GM12875 (cell line): ENCODE data around the gene COL5A1.

ENCODE experiments used
- H3K4me3 ChIP-seq: one replicate; pipeline ENCODE4 v1.5.1; 2011; ENCODE audit warnings: low read depth, low read length, control low read depth
- TF ChIP-seq, protein P1 (sequence below): IDR thresholded peaks from 2 replicates; pipeline ENCODE4 v1.5.1; 2011; ENCODE audit warnings: low read depth, mild to moderate bottlenecking, control low read depth, inconsistent platforms, low read length, moderate library complexity, borderline replicate concordance; ENCODE audit not compliant: insufficient read depth

The COL5A1 gene

DNA sequence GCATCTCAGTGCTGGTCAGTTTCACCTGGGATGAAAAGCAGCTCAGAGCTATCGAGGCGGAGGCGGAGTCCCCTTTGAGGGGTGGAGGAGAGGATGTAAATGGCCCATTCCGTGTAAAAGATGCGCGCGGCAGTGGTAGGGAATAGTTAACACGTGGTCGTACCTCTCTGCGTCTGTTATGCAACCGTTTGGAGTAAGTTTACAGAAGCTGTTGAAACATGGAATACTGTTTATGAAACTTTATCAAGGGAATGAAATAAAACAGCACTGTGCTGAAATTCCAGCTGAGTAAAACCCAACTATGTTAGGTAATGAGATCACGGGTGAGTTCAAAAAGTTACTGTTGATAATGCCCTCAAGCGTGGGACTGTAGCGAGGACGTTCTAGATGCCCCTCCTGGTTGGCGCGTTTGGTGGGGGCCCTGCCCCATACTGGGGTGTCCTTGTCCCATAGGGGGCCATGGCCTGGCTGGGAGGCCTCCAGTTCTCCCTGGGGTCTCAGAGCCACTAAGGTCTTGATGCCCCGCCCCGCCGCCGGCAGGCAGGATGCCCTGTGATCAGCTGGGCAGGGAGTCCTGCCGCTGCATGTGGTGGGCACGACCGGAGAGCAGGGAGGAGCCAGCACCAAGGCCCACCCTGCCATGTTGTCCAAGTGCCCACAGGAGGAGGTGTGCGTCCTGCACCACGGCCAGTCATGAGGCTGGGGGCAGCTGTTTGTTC is 90.9 kb downstream of the COL5A1 start:
- TF ChIP-seq, protein P1, sequence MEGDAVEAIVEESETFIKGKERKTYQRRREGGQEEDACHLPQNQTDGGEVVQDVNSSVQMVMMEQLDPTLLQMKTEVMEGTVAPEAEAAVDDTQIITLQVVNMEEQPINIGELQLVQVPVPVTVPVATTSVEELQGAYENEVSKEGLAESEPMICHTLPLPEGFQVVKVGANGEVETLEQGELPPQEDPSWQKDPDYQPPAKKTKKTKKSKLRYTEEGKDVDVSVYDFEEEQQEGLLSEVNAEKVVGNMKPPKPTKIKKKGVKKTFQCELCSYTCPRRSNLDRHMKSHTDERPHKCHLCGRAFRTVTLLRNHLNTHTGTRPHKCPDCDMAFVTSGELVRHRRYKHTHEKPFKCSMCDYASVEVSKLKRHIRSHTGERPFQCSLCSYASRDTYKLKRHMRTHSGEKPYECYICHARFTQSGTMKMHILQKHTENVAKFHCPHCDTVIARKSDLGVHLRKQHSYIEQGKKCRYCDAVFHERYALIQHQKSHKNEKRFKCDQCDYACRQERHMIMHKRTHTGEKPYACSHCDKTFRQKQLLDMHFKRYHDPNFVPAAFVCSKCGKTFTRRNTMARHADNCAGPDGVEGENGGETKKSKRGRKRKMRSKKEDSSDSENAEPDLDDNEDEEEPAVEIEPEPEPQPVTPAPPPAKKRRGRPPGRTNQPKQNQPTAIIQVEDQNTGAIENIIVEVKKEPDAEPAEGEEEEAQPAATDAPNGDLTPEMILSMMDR: no peak

DNA sequence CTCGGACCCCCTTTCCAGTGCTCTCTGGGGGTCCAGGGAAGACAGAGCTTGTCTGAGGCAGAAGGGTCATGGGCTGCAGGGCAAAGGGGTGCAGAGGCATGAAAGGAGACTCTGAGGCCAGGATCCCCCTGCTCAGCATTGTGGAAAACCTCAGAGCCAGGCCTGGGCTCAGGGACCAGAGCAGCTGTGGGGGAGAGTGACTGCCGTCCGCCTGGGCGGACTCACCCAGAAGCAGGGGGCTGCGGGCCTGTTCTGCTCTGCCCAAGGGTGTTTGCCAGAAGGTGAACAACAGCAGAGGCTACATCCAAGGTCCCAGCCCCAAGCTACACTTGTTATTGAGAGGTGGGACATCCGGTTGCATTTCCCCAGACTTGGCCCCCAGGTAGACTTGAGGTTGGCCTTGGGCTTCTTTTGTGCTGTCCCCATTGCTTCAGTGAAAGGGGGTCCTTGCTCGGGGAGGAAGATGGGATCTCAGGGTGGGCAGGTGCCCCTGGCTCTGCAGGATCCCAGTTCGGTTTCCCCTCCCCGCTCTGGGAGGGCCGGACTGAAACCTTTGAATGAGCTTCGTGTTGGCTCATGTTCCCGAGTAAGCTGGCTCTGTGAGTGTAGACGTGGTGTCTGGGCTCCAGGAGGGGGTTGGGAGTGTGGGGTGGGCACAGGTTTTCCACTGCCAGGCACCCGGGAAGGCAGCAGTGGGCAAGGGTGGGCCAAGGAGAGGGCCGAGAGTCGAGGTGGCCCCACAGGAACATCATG is 92.1 kb downstream of the COL5A1 start:
- TF ChIP-seq, protein P1: no peak
- no peak overlapping the region for H3K4me3 ChIP-seq

More for the DNA sequence above, 90.9 kb downstream of the COL5A1 start:
- H3K4me3 ChIP-seq: no peak overlapping the region

GRCh38 chr9:134734270-134734669 is 92.7 kb downstream of the COL5A1 start:
- H3K4me3 ChIP-seq: no peak overlapping the region
- TF ChIP-seq, protein P1: no peak

DNA sequence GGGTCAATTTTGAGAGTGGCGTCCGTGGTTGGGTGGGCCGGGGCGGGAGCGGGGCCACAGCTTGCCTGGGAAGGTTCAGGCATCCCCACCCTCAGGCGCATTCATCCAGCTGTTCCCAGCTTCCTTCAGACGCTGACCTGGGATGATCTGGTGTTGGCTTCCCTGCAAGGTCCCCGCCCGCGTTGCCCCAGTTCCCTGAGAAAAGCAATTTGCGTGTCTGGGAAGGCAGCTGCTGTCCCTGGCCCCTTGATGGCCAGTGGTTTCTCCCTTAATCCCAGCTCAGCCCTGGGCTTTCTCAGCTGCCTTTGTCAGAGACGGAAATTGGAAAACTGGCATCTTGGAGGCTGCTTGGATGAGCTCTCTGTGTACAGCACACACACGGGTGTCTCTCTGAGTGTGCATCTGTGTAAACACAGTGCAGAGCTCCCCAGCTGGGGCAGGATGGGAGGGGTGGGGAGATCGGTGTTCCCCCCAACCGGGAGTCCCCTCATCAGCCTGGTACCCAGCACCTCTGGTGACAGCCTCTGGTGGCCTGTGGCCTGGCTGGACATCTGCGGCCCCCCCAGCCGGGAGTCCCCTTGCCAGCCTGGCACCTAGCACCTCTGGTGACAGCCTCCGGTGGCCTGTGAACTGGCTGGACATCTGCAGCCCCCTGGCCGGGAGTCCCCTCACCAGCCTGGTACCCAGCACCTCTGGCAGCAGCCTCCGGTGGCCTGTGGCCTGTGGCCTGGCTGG is 94.0 kb downstream of the COL5A1 start:
- H3K4me3 ChIP-seq: no peak overlapping the region
- TF ChIP-seq, protein P1: no peak

DNA sequence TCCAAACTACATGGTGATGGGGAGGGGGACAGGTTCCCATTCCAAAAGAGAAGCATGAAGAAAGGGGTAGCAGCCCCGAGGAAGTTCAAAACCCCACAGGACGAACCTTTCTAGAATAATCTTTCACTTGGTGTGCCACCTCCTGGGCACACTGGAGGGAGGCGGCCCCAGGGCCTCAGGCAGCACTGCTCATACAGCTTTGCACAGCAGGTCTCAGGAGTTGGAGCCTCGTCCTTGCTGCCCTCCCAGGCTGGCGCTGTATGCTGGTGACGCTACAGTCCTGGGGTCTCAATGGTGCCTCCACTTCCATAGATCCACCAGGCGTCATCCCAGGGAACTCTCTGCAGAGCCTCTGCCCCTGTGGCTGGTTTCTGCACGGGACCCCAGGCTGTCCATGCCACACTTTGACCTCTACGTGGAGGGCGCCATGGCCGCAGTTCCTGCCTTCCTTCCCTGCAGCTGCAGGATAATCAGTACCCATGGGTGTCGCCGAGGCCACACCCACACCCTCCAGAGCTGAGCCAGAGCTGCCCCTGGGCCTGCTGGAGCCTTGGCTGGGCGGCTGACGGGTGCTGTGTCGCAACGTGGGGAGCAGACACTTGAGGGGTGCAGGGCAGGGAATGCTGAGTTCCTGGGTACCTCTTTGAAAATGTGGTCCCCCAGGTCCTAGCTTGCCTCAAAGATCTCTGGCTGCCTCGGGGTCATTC is 95.3 kb downstream of the COL5A1 start:
- H3K4me3 ChIP-seq: no peak overlapping the region
- TF ChIP-seq, protein P1: no peak

DNA sequence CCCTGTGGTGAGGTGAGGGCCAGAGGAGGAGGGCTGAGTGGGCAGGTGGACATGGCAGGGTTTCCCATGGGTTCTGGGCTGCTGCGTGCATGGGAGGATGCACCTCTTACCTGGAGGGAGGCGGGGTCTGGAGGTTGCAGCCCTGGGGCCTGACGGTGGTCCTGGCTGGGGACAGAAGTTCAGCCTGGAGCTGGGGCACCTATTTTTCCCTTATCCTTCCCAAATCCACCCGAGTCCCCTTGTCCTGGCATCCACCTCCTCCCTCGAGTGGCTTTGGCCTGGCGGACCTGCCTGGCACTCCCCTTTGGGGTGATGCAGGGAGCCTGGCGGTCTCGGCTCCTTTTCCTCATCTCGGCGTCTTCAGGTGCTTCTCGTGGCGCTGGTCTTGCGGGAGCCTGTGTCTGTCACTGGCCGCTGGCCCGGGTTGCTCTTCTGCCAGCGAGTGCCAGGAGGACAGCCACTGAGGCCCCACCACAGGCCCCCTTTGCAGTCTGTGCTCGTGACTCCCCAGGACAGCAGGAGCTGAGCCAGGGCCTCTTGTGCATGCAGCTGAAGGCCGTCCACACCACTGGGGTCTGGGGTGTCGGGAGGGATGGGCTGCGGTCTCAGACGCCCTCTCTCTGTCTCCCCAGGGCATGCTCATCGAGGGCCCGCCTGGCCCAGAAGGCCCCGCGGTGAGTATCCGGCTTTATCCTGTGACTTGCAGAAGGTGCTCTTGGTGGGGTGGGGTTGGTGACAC is 96.4 kb downstream of the COL5A1 start:
- TF ChIP-seq, protein P1: no peak
- H3K4me3 ChIP-seq: no peak overlapping the region
